DND-41 (cell line): ENCODE measurements around the gene XRCC6.

Experiments
- CTCF ChIP-seq: IDR thresholded peaks from 2 replicates; pipeline ENCODE4 v1.5.1; 2012; ENCODE audit warnings: borderline replicate concordance, low read length, moderate library complexity, mild to moderate bottlenecking; ENCODE audit not compliant: poor library complexity, severe bottlenecking; ENCODE audit errors: extremely low read depth
- EZH2 ChIP-seq: IDR thresholded peaks from 3 replicates; pipeline ENCODE4 v1.6.1; 2012; ENCODE audit warnings: borderline replicate concordance, low read depth, mild to moderate bottlenecking, moderate library complexity, low read length, inconsistent platforms; ENCODE audit not compliant: severe bottlenecking

- TF ChIP-seq CTCF, result no peak
- no peak for TF ChIP-seq EZH2
These were observed 42.3 kb upstream of the XRCC6 start for GRCh38 chr22:41578818-41579217.
